Neuronal stem cell (in vitro differentiated cells): ENCODE measurements around the gene HSD11B1L.

Experiments
- DNase-seq: peaks from one replicate; pipeline ENCODE4 v3.0.0-alpha.2; 2013; ENCODE audit warnings: low spot score
- H2AFZ ChIP-seq: one replicate; pipeline ENCODE4 v1.6.1; 2013; ENCODE audit warnings: mild to moderate bottlenecking, low read length, inconsistent platforms
- H2AK5ac ChIP-seq: 2 replicates; pipeline ENCODE4 v1.6.1; 2013; ENCODE audit warnings: low read depth, mild to moderate bottlenecking, inconsistent platforms, low read length, moderate library complexity, mixed read lengths
- H2BK120ac ChIP-seq: 2 replicates; pipeline ENCODE4 v1.6.1; 2013; ENCODE audit warnings: low read depth, mild to moderate bottlenecking, inconsistent platforms, low read length, moderate library complexity, mixed read lengths
- H2BK12ac ChIP-seq: one replicate; pipeline ENCODE4 v1.6.1; 2013; ENCODE audit warnings: low read length, inconsistent platforms
- H2BK15ac ChIP-seq: 2 replicates; pipeline ENCODE4 v1.6.1; 2013; ENCODE audit warnings: mild to moderate bottlenecking, low read length, inconsistent platforms, mixed read lengths
- H2BK5ac ChIP-seq: one replicate; pipeline ENCODE4 v1.6.1; 2013; ENCODE audit warnings: inconsistent platforms, mild to moderate bottlenecking, low read length, moderate library complexity
- H3K14ac ChIP-seq: one replicate; pipeline ENCODE4 v1.6.1; 2013; ENCODE audit warnings: low read length, inconsistent platforms
- H3K18ac ChIP-seq: 2 replicates; pipeline ENCODE4 v1.6.1; 2013; ENCODE audit warnings: low read length, inconsistent platforms
- H3K23ac ChIP-seq: 2 replicates; pipeline ENCODE4 v1.6.1; 2013; ENCODE audit warnings: low read depth, mild to moderate bottlenecking, mixed read lengths, low read length, inconsistent platforms; ENCODE audit not compliant: poor library complexity
- H3K27ac ChIP-seq: replicated peaks from 3 replicates; pipeline ENCODE4 v1.5.1; 2013; ENCODE audit warnings: low read length, inconsistent platforms
- H3K27me3 ChIP-seq, 3 experiments: 2 replicates each; pipeline ENCODE4 v1.6.1; 2013; ENCODE audit warnings: low read length in 3 of 3, mild to moderate bottlenecking in 2 of 3, inconsistent platforms in 1 of 3, low read depth in 1 of 3, mixed read lengths in 1 of 3, moderate library complexity in 1 of 3; ENCODE audit not compliant: control insufficient read depth in 3 of 3, insufficient read depth in 3 of 3
- H3K36me3 ChIP-seq, 2 donors: replicated peaks in 1 of 2; 2 replicates each; pipeline ENCODE4 v1.6.1; 2013; ENCODE audit warnings: low read length in 2 of 2; ENCODE audit not compliant: control insufficient read depth in 2 of 2, insufficient read depth in 2 of 2
- H3K4ac ChIP-seq: 2 replicates; pipeline ENCODE4 v1.6.1; 2013; ENCODE audit warnings: inconsistent platforms, mild to moderate bottlenecking, low read length, moderate library complexity
- H3K4me1 ChIP-seq, 2 donors: 1 replicate in 1 of 2; 2 replicates in 1 of 2; pipeline ENCODE4 v1.6.1; 2013; ENCODE audit warnings: low read length in 2 of 2, low read depth in 1 of 2; ENCODE audit not compliant: control insufficient read depth in 2 of 2, insufficient read depth in 1 of 2
- H3K4me2 ChIP-seq: one replicate; pipeline ENCODE4 v1.6.1; 2013; ENCODE audit warnings: mild to moderate bottlenecking, low read length, inconsistent platforms; ENCODE audit not compliant: insufficient read depth, poor library complexity, severe bottlenecking
- H3K4me3 ChIP-seq, 2 donors: 2 replicates each; pipeline ENCODE4 v1.5.1; 2013; ENCODE audit warnings: low read length in 2 of 2, mild to moderate bottlenecking in 2 of 2, inconsistent platforms in 1 of 2, moderate library complexity in 1 of 2
- H3K79me1 ChIP-seq: one replicate; pipeline ENCODE4 v1.6.1; 2013; ENCODE audit warnings: low read depth, mild to moderate bottlenecking, inconsistent platforms, low read length, moderate library complexity
- H3K9ac ChIP-seq: one replicate; pipeline ENCODE4 v1.6.1; 2013; ENCODE audit warnings: mild to moderate bottlenecking, low read depth, low read length, inconsistent platforms; ENCODE audit not compliant: poor library complexity
- H3K9me3 ChIP-seq, 2 donors: replicated peaks in 1 of 2; 2 replicates each; pipeline versions ENCODE3 to v1.6.1; 2013; ENCODE audit warnings: low read length in 2 of 2, mild to moderate bottlenecking in 2 of 2, inconsistent platforms in 1 of 2, low read depth in 1 of 2, mixed read lengths in 1 of 2, moderate library complexity in 1 of 2; ENCODE audit not compliant: control insufficient read depth in 2 of 2, insufficient read depth in 1 of 2
- H4K8ac ChIP-seq: one replicate; pipeline ENCODE4 v1.6.1; 2013; ENCODE audit warnings: low read depth, mild to moderate bottlenecking, inconsistent platforms, low read length, moderate library complexity
- H4K91ac ChIP-seq: one replicate; pipeline ENCODE4 v1.6.1; 2013; ENCODE audit warnings: low read length, low read depth, mild to moderate bottlenecking, inconsistent platforms; ENCODE audit not compliant: poor library complexity
- WGBS, 2 donors: extraction: QIAGEN DNeasy Blood & Tissue Kit; methylation state at CpG; one replicate each; pipeline ENCODE4 v1.1.7; 2013; ENCODE audit warnings: missing lambda C conversion rate in 2 of 2, mixed read lengths in 1 of 2; ENCODE audit not compliant: insufficient read length in 2 of 2, insufficient replicate concordance in 1 of 2; ENCODE audit errors: extremely low coverage in 2 of 2; 5-methylcytosine and 5-hydroxymethylcytosine counted together

HSD11B1L gene

GRCh38 chr19:5681391-5682106, 722 bp downstream of the HSD11B1L start:
- H3K36me3 ChIP-seq = peaks cover 4 to 9% of the 10 kb centered on the region in 2 donors
- H2AFZ ChIP-seq = peak overlapping the region; percentile 84
- H3K79me1 ChIP-seq = peaks cover 16% of the 10 kb centered on the region
- H3K9me3 ChIP-seq = no peaks in the 10 kb centered on the region
- peak overlapping the region; percentile 95 for H2BK5ac ChIP-seq
- peak overlapping the region; percentile 89 for H4K8ac ChIP-seq
- H3K4ac ChIP-seq = no peak overlapping the region
- WGBS, 2 donors = 100% methylated on average over 1 of the region's 17 CpGs; no CpG with 5 or more reads in 1 of the 2 donors
- peak overlapping the region; percentile 95 for H3K23ac ChIP-seq
- peak overlapping the region; percentile 95 for H2AK5ac ChIP-seq
- H3K4me1 ChIP-seq = peaks cover 10 to 26% of the 10 kb centered on the region in 2 donors
- H3K4me3 ChIP-seq = peak overlapping the region; percentile 63 to 90
- H2BK15ac ChIP-seq = peak overlapping the region; percentile 30
- H3K14ac ChIP-seq = peak overlapping the region; percentile 78
- no peaks in the 10 kb centered on the region for H3K27me3 ChIP-seq
- no peak for DNase-seq
- peak overlapping the region; percentile 93 for H3K9ac ChIP-seq
- peak overlapping the region; percentile 98 for H3K18ac ChIP-seq
- no peak overlapping the region for H2BK120ac ChIP-seq
- H3K27ac ChIP-seq = peak overlapping the region; percentile 27
- no peak overlapping the region for H2BK12ac ChIP-seq
- peak overlapping the region; percentile 78 for H3K4me2 ChIP-seq
- H4K91ac ChIP-seq = no peak overlapping the region

GRCh38 chr19:5682107-5682482, 1.3 kb downstream of the HSD11B1L start:
- H3K14ac ChIP-seq = no peak overlapping the region
- no peak overlapping the region for H3K9ac ChIP-seq
- no peak overlapping the region for H3K18ac ChIP-seq
- H3K27me3 ChIP-seq = no peaks in the 10 kb centered on the region
- H2BK120ac ChIP-seq = no peak overlapping the region
- H2BK5ac ChIP-seq = no peak overlapping the region
- no peak for DNase-seq
- peaks cover 4 to 9% of the 10 kb centered on the region in 2 donors for H3K36me3 ChIP-seq
- peaks cover 13% of the 10 kb centered on the region for H3K79me1 ChIP-seq
- H3K27ac ChIP-seq = no peak overlapping the region
- no peak overlapping the region for H3K4ac ChIP-seq
- no peak overlapping the region for H2AFZ ChIP-seq
- no peak overlapping the region for H4K8ac ChIP-seq
- no peak overlapping the region for H2BK15ac ChIP-seq
- WGBS, 2 donors = no CpG with 5 or more reads among the region's 3 CpGs
- no peak overlapping the region for H2BK12ac ChIP-seq
- H3K4me2 ChIP-seq = peak overlapping the region; percentile 21
- no peak overlapping the region for H2AK5ac ChIP-seq
- no peak overlapping the region for H3K23ac ChIP-seq
- peaks cover 10 to 26% of the 10 kb centered on the region in 2 donors for H3K4me1 ChIP-seq
- no peaks in the 10 kb centered on the region for H3K9me3 ChIP-seq
- H4K91ac ChIP-seq = no peak overlapping the region
- H3K4me3 ChIP-seq = peak overlapping the region in 1 of 2 donors; percentile 63

GRCh38 chr19:5683177-5683886, 2.5 kb downstream of the HSD11B1L start:
- H3K36me3 ChIP-seq = peaks cover 0 to 2% of the 10 kb centered on the region in 2 donors
- no peak overlapping the region for H3K23ac ChIP-seq
- no peak overlapping the region for H3K4ac ChIP-seq
- no CpG with 5 or more reads among the region's 10 CpGs for WGBS, 2 donors
- no peak overlapping the region for H2BK5ac ChIP-seq
- H2BK120ac ChIP-seq = no peak overlapping the region
- H3K79me1 ChIP-seq = peaks cover 18% of the 10 kb centered on the region
- no peak overlapping the region for H3K9ac ChIP-seq
- DNase-seq = no peak
- H3K27me3 ChIP-seq = no peaks in the 10 kb centered on the region
- H4K8ac ChIP-seq = no peak overlapping the region
- no peak overlapping the region for H4K91ac ChIP-seq
- peaks cover 10 to 26% of the 10 kb centered on the region in 2 donors for H3K4me1 ChIP-seq
- no peaks in the 10 kb centered on the region for H3K9me3 ChIP-seq
- H2BK15ac ChIP-seq = no peak overlapping the region
- H2AFZ ChIP-seq = no peak overlapping the region
- no peak overlapping the region for H2BK12ac ChIP-seq
- H3K4me2 ChIP-seq = no peak overlapping the region
- H3K4me3 ChIP-seq = no peak overlapping the region
- H3K18ac ChIP-seq = no peak overlapping the region
- no peak overlapping the region for H3K14ac ChIP-seq
- H2AK5ac ChIP-seq = no peak overlapping the region
- no peak overlapping the region for H3K27ac ChIP-seq
